ENCODE measurements around the gene LHX8. TPM values are rescaled to one million over a fixed set of nuclear protein-coding genes. Genes with fewer than 3 reads are reported as not detected.

The LHX8 gene
- total RNA-seq = not detected
- polyA plus RNA-seq = not detected
- long read RNA-seq, donor 1 = 0 reads
- long read RNA-seq, donor 2 = 0 reads

DNA sequence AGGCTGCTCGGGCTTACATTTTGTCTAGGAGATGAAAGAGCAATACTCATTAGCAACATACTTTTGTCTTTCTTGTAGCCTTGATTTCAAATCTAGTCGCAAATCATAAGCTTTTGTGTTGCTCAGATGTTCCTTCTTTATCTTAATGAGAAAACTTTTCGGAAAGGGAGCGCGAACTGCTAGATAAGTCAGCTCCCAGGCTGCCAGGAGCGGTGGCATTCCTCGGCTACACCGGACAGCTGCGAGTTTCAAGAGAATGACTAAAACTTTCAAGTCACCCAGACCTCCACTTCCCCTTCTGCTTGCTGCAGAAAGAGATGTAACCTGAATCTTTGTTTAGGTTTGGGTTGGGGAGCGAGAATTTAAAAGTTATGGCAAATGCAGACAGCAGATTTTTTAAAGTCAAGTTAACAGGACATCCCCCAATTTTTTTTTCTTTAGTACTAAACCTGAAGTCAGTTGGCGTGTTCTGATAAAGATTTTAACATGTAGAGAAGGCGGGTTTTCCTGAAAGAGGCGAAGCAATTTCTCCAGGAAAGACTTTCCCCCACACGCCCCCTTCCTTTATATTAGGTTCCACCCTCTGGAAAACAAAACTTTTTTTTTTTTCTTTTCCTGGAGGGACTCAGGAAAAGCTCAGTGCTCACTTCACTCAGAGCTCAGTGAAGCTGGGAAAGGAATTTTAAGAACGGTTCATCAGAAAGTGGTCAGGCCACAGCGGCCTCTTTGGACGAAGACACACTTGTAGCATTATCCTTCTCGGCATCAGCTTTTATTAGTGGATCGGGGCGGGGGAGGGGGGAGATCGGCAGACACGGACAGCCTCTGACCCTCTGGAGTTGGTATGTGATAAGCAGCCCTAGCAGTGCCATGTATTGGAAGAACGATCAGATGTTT, at the start of gene LHX8:
Gene LHX8 (plus strand): TSS at position 639 of the 897 bp plus-strand sequence. CDS start 2,227 bp downstream, outside the sequence.
- H3K4me3 ChIP-seq = peak within 1 kb of the TSS in 7 of 8 donors; percentile 24 to 63 (median 31)
- no peak for DNase-seq

GRCh38 chr1:75085931-75086330, 48.3 kb upstream of the LHX8 start:
- H3K4me1 ChIP-seq = no peaks in the 10 kb centered on the region
- TF ChIP-seq POLR2A (IDR thresholded peaks at IDR 0.05) (no peak), POLR2AphosphoS5 (IDR thresholded peaks at IDR 0.05) (no peak)
- TF ChIP-seq, protein P1, sequence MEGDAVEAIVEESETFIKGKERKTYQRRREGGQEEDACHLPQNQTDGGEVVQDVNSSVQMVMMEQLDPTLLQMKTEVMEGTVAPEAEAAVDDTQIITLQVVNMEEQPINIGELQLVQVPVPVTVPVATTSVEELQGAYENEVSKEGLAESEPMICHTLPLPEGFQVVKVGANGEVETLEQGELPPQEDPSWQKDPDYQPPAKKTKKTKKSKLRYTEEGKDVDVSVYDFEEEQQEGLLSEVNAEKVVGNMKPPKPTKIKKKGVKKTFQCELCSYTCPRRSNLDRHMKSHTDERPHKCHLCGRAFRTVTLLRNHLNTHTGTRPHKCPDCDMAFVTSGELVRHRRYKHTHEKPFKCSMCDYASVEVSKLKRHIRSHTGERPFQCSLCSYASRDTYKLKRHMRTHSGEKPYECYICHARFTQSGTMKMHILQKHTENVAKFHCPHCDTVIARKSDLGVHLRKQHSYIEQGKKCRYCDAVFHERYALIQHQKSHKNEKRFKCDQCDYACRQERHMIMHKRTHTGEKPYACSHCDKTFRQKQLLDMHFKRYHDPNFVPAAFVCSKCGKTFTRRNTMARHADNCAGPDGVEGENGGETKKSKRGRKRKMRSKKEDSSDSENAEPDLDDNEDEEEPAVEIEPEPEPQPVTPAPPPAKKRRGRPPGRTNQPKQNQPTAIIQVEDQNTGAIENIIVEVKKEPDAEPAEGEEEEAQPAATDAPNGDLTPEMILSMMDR (IDR thresholded peaks at IDR 0.05 in 8 of 11, conservative IDR thresholded peaks at IDR 0.05 in 3 of 11) = no peak
- WGBS, 5 donors = 42 to 61% (median 51%) methylated on average over 1 of the region's 1 CpG
- no peak for DNase-seq
- H3K9me3 ChIP-seq = no peaks in the 10 kb centered on the region
- no peaks in the 10 kb centered on the region for H3K36me3 ChIP-seq
- intact Hi-C loops (cut with DNase I; ENCODE audit: low total_unique reads) = no loop called here
- H3K27me3 ChIP-seq (replicated peaks in 1 of 7) = no peaks in the 10 kb centered on the region
- no peak overlapping the region for H3K4me3 ChIP-seq
- H3K27ac ChIP-seq = no peak overlapping the region

More for the DNA sequence above, at the start of gene LHX8:
- H3K9me3 ChIP-seq = peaks cover 0 to 4% (median 0%) of the 10 kb centered on the region in 8 donors
- TF ChIP-seq POLR2A (IDR thresholded peaks at IDR 0.05) (no peak), POLR2AphosphoS5 (IDR thresholded peaks at IDR 0.05) (no peak)
- TF ChIP-seq, protein P1 (IDR thresholded peaks at IDR 0.05 in 8 of 11, conservative IDR thresholded peaks at IDR 0.05 in 3 of 11) = no peak
- H3K4me1 ChIP-seq = peaks cover 0 to 30% (median 19%) of the 10 kb centered on the region in 6 donors
- H3K27ac ChIP-seq = no peak within 1 kb of the TSS
- H3K27me3 ChIP-seq (replicated peaks in 1 of 7) = peaks cover 14 to 100% (median 94%) of the 10 kb centered on the region in 7 donors
- 9 to 14% (median 12%) methylated on average over 23 of the region's 23 CpGs for WGBS, 5 donors
- intact Hi-C loops (cut with DNase I; ENCODE audit: low total_unique reads) = no loop called here
- no peaks in the 10 kb centered on the region for H3K36me3 ChIP-seq

DNA sequence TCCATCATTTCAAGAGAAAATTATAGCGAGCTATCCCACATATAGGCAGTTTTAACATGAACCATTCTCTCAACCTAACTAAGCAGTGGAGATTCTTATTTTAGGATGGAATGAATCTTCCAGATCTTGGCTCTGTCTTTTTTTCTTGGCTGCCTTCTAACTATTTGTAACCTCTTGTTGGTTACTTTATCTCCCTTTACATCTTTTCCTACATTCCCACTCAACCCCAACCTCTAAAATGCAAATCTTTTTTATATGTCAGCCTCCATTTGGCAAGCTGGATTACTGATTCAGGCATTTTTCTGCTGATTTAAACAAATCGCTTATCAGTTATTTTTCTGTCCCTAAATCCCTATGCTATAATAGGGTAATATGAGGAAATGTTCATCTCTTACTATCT, 46.9 kb upstream of the LHX8 start:
- Histone ChIP-seq H3K4me3 (no peak overlapping the region), H3K36me3 (no peaks in the 10 kb centered on the region), H3K4me1 (no peaks in the 10 kb centered on the region), H3K27me3 (replicated peaks in 1 of 7) (no peaks in the 10 kb centered on the region), H3K9me3 (no peaks in the 10 kb centered on the region), H3K27ac (no peak overlapping the region)
- no peak for TF ChIP-seq POLR2AphosphoS5 (IDR thresholded peaks at IDR 0.05)
- TF ChIP-seq, protein P1 (IDR thresholded peaks at IDR 0.05 in 8 of 11, conservative IDR thresholded peaks at IDR 0.05 in 3 of 11) = no peak
- no peak for TF ChIP-seq POLR2A (IDR thresholded peaks at IDR 0.05)
- WGBS, 5 donors = 88 to 93% (median 90%) methylated on average over 2 of the region's 2 CpGs
- DNase-seq = no peak
- intact Hi-C loops (cut with DNase I; ENCODE audit: low total_unique reads) = no loop called here

DNA sequence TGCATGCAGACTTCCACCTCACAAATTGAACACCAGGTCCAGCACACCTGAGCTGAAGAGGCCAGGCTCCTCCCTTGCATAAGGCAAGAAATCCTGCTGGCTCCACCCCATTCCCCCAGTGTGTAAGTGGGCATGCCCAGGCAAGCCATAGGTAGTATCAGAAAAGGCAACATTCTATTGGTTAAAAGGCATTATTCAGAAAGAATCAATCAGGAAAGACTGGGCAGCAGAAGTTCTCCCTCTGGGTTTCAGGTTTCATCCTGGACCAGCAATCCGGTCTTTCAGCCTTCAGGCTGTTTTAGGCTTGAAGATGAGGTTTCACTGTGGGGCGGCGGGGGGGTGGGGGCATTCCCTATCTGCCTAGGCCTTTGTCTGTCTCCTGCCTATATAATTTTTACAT, 42.0 kb upstream of the LHX8 start:
- 66 to 81% (median 72%) methylated on average over 3 of the region's 3 CpGs for WGBS, 5 donors
- H3K27me3 ChIP-seq (replicated peaks in 1 of 7) = no peaks in the 10 kb centered on the region
- no peak overlapping the region for H3K27ac ChIP-seq
- intact Hi-C loops (cut with DNase I; ENCODE audit: low total_unique reads) = no loop called here
- peak; percentile 28 for DNase-seq
- no peaks in the 10 kb centered on the region for H3K4me1 ChIP-seq
- peaks cover 0 to 4% (median 0%) of the 10 kb centered on the region in 8 donors for H3K9me3 ChIP-seq
- TF ChIP-seq, protein P1 (IDR thresholded peaks at IDR 0.05 in 8 of 11, conservative IDR thresholded peaks at IDR 0.05 in 3 of 11) = no peak
- no peak for TF ChIP-seq POLR2A (IDR thresholded peaks at IDR 0.05)
- no peak for TF ChIP-seq POLR2AphosphoS5 (IDR thresholded peaks at IDR 0.05)
- H3K4me3 ChIP-seq = no peak overlapping the region
- H3K36me3 ChIP-seq = no peaks in the 10 kb centered on the region

Measured in spleen (tissue), 13 donors.